Stimulated activated CD8-positive, alpha-beta memory T cell treated with anti-CD3 and anti-CD28 coated beads, Interleukin-7, amount 100 ng/mL, for 24 hours (primary cell): Measurements from ENCODE around the gene TCF7.

Source experiments
- DNase-seq: peaks from one replicate; pipeline ENCODE4 v3.0.0-alpha.2; 2020; ENCODE audit warnings: low read depth

TCF7 gene

GRCh38 chr5:134114886-134115805 lies 665 bp downstream of the TCF7 start:
- DNase-seq, result no peak

GRCh38 chr5:134115806-134116175 lies 1.3 kb downstream of the TCF7 start:
- no peak for DNase-seq

- no peak for DNase-seq
These were observed 1.8 kb downstream of the TCF7 start for GRCh38 chr5:134116286-134116685.

GRCh38 chr5:134116789-134117761 lies 2.6 kb downstream of the TCF7 start:
- DNase-seq, result no peak

GRCh38 chr5:134118212-134118835 lies 3.8 kb downstream of the TCF7 start:
- no peak for DNase-seq

- no peak for DNase-seq
These were observed 5.2 kb downstream of the TCF7 start for GRCh38 chr5:134119720-134120119.

- DNase-seq, result no peak
These were observed 6.1 kb downstream of the TCF7 start for GRCh38 chr5:134120386-134121138.

GRCh38 chr5:134122530-134122929 lies 8.0 kb downstream of the TCF7 start:
- no peak for DNase-seq

GRCh38 chr5:134123360-134123759 lies 8.9 kb downstream of the TCF7 start:
- DNase-seq, result no peak

GRCh38 chr5:134124289-134125038 lies 10.0 kb downstream of the TCF7 start:
- DNase-seq, result no peak

GRCh38 chr5:134125039-134126015 lies 10.8 kb downstream of the TCF7 start:
- DNase-seq, result no peak

GRCh38 chr5:134127376-134127861 lies 12.9 kb downstream of the TCF7 start:
- DNase-seq, result no peak

GRCh38 chr5:134127988-134128647 lies 13.6 kb downstream of the TCF7 start:
- no peak for DNase-seq

GRCh38 chr5:134128648-134128995 lies 14.1 kb downstream of the TCF7 start:
- no peak for DNase-seq

- DNase-seq, result no peak
These were observed 15.1 kb downstream of the TCF7 start for GRCh38 chr5:134129411-134130238.

GRCh38 chr5:134130239-134130945 lies 15.9 kb downstream of the TCF7 start:
- DNase-seq, result no peak

- DNase-seq, result no peak
These were observed 16.7 kb downstream of the TCF7 start for GRCh38 chr5:134131165-134131564.
